ENCODE results near the gene ALPK1. TPM values are rescaled to one million over a fixed set of nuclear protein-coding genes. Genes with fewer than 3 reads are reported as not detected.

Gene ALPK1
- total and polyA plus RNA-seq, 10 donors = 5.6 to 92.9 (median 51.0) TPM

DNA sequence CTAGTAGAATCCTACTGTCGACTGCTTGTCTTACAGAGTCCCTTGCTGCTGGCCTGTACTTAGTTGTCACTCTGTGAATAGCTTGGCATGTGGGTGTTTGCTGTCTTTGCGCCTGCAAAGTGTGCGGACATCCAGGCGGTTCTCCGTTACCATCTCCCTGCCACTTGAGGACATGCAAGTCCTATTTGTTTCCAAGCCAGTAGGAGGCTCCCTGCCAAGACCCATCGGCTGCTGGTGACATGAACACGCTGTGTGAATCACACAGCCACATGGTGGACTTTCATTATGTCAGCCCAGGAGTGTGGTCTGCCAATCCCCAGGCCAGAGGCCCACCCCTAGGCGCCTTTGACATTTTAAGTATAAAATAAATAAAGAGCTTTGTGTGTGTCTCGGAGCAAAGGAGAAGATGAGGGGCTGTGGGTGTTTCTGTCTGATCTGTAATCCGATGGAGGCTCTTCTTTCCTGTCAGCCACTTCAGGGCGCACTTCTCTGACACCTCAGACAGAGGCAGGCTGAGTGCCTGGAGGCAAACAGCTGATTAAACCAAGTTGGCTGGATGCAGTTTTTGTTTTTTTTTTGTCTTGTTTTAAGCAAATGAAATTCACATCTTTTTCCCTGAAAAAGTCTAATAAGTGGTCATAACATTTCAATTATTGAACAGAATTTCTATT is 51.5 kb downstream of the ALPK1 start:
- H3K4me3 ChIP-seq = no peak overlapping the region

DNA sequence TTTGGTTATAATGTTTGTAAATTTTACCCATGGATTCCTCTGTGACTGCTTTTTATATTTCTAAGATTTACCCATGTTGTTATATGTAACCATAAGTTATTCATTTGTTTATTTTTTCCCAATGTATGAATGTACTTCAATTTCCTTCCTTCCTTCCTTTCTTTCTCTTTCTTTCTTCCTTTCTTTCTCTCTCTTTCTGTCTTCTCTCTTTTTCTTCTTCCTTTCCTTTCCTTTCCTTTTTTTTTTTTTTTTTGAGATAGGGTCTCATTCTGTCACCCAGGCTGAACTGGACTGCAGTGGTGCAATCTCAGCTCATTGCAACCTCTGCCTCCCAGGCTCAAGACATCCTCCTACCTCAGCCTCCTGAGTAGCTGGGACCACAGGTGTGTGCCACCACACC is 55.6 kb downstream of the ALPK1 start:
- intact Hi-C loops (cut with DNase I; ENCODE audit: low total_unique reads) = no loop called here
- TF ChIP-seq, protein P1, sequence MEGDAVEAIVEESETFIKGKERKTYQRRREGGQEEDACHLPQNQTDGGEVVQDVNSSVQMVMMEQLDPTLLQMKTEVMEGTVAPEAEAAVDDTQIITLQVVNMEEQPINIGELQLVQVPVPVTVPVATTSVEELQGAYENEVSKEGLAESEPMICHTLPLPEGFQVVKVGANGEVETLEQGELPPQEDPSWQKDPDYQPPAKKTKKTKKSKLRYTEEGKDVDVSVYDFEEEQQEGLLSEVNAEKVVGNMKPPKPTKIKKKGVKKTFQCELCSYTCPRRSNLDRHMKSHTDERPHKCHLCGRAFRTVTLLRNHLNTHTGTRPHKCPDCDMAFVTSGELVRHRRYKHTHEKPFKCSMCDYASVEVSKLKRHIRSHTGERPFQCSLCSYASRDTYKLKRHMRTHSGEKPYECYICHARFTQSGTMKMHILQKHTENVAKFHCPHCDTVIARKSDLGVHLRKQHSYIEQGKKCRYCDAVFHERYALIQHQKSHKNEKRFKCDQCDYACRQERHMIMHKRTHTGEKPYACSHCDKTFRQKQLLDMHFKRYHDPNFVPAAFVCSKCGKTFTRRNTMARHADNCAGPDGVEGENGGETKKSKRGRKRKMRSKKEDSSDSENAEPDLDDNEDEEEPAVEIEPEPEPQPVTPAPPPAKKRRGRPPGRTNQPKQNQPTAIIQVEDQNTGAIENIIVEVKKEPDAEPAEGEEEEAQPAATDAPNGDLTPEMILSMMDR (IDR thresholded peaks at IDR 0.05 in 8 of 11, conservative IDR thresholded peaks at IDR 0.05 in 3 of 11) = no peak
- TF ChIP-seq POLR2AphosphoS5 (IDR thresholded peaks at IDR 0.05) = no peak
- no peak for TF ChIP-seq POLR2A (IDR thresholded peaks at IDR 0.05)

More for the DNA sequence above, 51.5 kb downstream of the ALPK1 start:
- no peak overlapping the region for H3K27ac ChIP-seq
- peaks cover 0 to 12% (median 0%) of the 10 kb centered on the region in 6 donors for H3K36me3 ChIP-seq
- peak; percentile 69 for DNase-seq
- no peaks in the 10 kb centered on the region for H3K27me3 ChIP-seq (replicated peaks in 1 of 7)
- H3K4me1 ChIP-seq = no peaks in the 10 kb centered on the region
- 77 to 86% (median 85%) methylated on average over 11 of the region's 11 CpGs for WGBS, 5 donors
- TF ChIP-seq, protein P1 (IDR thresholded peaks at IDR 0.05 in 8 of 11, conservative IDR thresholded peaks at IDR 0.05 in 3 of 11) = no peak
- TF ChIP-seq POLR2AphosphoS5 (IDR thresholded peaks at IDR 0.05) (no peak), POLR2A (IDR thresholded peaks at IDR 0.05) (no peak)
- H3K9me3 ChIP-seq = no peaks in the 10 kb centered on the region
- intact Hi-C loops (cut with DNase I; ENCODE audit: low total_unique reads) = no loop called here

DNA sequence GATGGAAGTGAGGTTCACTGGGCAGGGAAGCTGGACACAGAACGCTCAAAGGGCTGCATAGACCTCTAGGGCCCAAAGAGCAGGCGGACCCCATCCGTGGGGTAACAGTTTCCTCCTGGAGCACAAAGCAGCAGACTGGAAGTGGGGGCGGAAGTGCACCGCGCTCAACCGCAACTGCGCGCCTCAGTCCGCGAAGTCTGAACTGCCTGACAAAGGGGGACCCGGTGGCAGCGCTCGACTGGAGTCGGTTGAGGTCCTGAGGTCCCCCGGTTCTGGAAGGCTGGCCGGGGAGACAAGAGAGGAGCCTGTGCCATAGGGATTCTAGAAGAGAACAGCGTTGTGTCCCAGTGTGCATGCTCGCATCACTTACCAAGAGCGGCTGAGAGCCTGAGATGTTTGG is 58.5 kb downstream of the ALPK1 start:
- 95 to 98% (median 97%) methylated on average over 20 of the region's 20 CpGs for WGBS, 5 donors
- intact Hi-C loops (cut with DNase I; ENCODE audit: low total_unique reads) = no loop called here
- Histone ChIP-seq H3K4me3 (no peak overlapping the region), H3K36me3 (peaks cover 0 to 59% (median 16%) of the 10 kb centered on the region in 6 donors), H3K4me1 (no peaks in the 10 kb centered on the region), H3K9me3 (no peaks in the 10 kb centered on the region), H3K27ac (no peak overlapping the region), H3K27me3 (replicated peaks in 1 of 7) (no peaks in the 10 kb centered on the region)
- TF ChIP-seq POLR2AphosphoS5 (IDR thresholded peaks at IDR 0.05) = no peak
- TF ChIP-seq, protein P1 (IDR thresholded peaks at IDR 0.05 in 8 of 11, conservative IDR thresholded peaks at IDR 0.05 in 3 of 11) = no peak
- TF ChIP-seq POLR2A (IDR thresholded peaks at IDR 0.05) = no peak
- DNase-seq = no peak

More for the DNA sequence above, 55.6 kb downstream of the ALPK1 start:
- Histone ChIP-seq H3K27ac (no peak overlapping the region), H3K4me1 (no peaks in the 10 kb centered on the region), H3K27me3 (replicated peaks in 1 of 7) (no peaks in the 10 kb centered on the region), H3K4me3 (no peak overlapping the region), H3K36me3 (peaks cover 0 to 39% (median 10%) of the 10 kb centered on the region in 6 donors), H3K9me3 (no peaks in the 10 kb centered on the region)
- no peak for DNase-seq

DNA sequence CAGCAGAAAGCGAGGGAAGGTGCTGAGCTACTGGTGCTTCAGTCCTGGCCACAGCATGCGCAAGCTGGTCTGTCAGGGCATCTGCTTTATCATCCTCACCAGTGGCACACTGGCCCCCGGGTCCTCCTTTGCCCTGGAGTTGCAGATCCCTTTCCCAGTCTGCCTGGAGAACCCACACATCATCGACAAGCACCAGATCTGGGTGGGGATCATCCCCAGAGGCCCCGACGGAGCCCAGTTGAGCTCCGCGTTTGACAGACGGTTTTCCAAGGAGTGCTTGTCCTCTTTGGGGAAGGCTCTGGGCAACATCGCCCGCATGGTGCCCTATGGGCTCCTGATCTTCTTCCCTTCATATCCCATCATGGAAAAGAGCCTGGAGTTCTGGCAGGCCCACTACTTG is 60.3 kb downstream of the ALPK1 start:
- peaks cover 0 to 14% (median 5%) of the 10 kb centered on the region in 8 donors for H3K9me3 ChIP-seq
- H3K27me3 ChIP-seq (replicated peaks in 1 of 7) = no peaks in the 10 kb centered on the region
- no peak overlapping the region for H3K4me3 ChIP-seq
- no peaks in the 10 kb centered on the region for H3K4me1 ChIP-seq
- WGBS, 5 donors = 96 to 98% (median 97%) methylated on average over 8 to 11 of the region's 11 CpGs
- no peak overlapping the region for H3K27ac ChIP-seq
- TF ChIP-seq POLR2A (IDR thresholded peaks at IDR 0.05) = no peak
- TF ChIP-seq POLR2AphosphoS5 (IDR thresholded peaks at IDR 0.05) = no peak
- TF ChIP-seq, protein P1 (IDR thresholded peaks at IDR 0.05 in 8 of 11, conservative IDR thresholded peaks at IDR 0.05 in 3 of 11) = no peak
- H3K36me3 ChIP-seq = peaks cover 0 to 68% (median 16%) of the 10 kb centered on the region in 6 donors
- intact Hi-C loops (cut with DNase I; ENCODE audit: low total_unique reads) = no loop called here
- no peak for DNase-seq

Measured in spleen (tissue), 11 donors.